NT2/D1 (cell line): Measurements from ENCODE around the gene VPS8.
A peak's percentile ranks its signal among the peaks of the same experiment; 100 is the strongest.
"Not testable (repeated sequence)": the region's sequence is repeated elsewhere in the genome, so short reads cannot be mapped to it uniquely, and the experiment has no call there.

Experiments used
- DNase-seq: peaks from one replicate; pipeline ENCODE4 v3.0.0-alpha.2; 2011; ENCODE audit warnings: low read depth, low spot score
- H3K27me3 ChIP-seq: 2 replicates; pipeline ENCODE4 v1.6.0; 2011; ENCODE audit warnings: mild to moderate bottlenecking; ENCODE audit not compliant: insufficient read length, insufficient read depth
- H3K36me3 ChIP-seq: 2 replicates; pipeline ENCODE4 v1.6.1; 2011; ENCODE audit warnings: mild to moderate bottlenecking, low read length, mixed read lengths; ENCODE audit not compliant: insufficient read depth, insufficient read length
- H3K4me1 ChIP-seq: 2 replicates; pipeline ENCODE4 v1.5.1; 2011; ENCODE audit not compliant: insufficient read depth, insufficient read length
- H3K4me3 ChIP-seq: 2 replicates; pipeline ENCODE4 v1.5.1; 2011; ENCODE audit warnings: low read depth; ENCODE audit not compliant: insufficient read length
- H3K9ac ChIP-seq: 2 replicates; pipeline ENCODE4 v1.6.0; 2011; ENCODE audit warnings: low read depth; ENCODE audit not compliant: insufficient read length
- H3K9me3 ChIP-seq: 2 replicates; pipeline ENCODE4 v1.5.1; 2011; ENCODE audit warnings: mild to moderate bottlenecking, low read length; ENCODE audit not compliant: insufficient read depth
- SUZ12 ChIP-seq: IDR thresholded peaks from 2 replicates; pipeline ENCODE4 v1.6.1; 2011; ENCODE audit not compliant: insufficient read length, insufficient read depth; ENCODE audit errors: extremely low read depth
- YY1 ChIP-seq: IDR thresholded peaks from 2 replicates; pipeline ENCODE4 v1.6.1; 2011; ENCODE audit not compliant: insufficient read length, insufficient read depth
- ZNF274 ChIP-seq: IDR thresholded peaks from 2 replicates; pipeline ENCODE4 v1.6.1; 2011; ENCODE audit warnings: mild to moderate bottlenecking, low read depth, low read length

VPS8 gene

DNA sequence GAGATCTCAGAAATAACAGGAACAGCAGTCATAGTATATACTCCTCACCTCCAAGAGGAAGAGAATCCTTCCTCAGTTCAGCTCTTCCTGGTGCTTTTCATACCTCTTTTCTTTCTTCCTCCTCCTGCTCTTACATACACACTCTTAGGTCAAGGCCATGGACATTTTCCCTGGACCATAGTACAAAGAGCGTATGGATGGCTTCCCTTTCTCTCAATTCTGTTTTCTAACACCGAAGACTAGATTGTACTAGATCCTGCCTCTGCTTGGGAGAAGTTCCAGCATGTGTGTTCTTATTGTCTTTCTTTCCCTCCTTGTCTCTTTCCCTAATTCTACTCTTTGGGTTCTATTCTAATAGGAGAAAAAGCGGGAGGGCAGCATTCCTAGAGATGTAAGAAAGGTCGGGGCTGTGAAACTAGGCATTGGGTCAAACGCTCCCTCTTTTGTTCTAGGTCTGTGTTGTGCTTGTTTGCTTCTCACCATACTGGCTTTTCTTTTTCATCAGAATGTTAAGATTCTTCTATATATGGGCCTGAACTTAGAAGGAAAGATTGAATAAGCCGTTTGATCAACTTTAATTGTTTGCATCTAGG lies 77.4 kb downstream of the VPS8 start:
- Histone ChIP-seq H3K9ac (no peak overlapping the region), H3K9me3 (no peaks in the 10 kb centered on the region), H3K4me1 (no peaks in the 10 kb centered on the region), H3K36me3 (no peaks in the 10 kb centered on the region), H3K27me3 (no peaks in the 10 kb centered on the region), H3K4me3 (no peak overlapping the region)
- TF ChIP-seq YY1, result no peak
- no peak for TF ChIP-seq SUZ12
- no peak for TF ChIP-seq ZNF274
- no peak for DNase-seq

DNA sequence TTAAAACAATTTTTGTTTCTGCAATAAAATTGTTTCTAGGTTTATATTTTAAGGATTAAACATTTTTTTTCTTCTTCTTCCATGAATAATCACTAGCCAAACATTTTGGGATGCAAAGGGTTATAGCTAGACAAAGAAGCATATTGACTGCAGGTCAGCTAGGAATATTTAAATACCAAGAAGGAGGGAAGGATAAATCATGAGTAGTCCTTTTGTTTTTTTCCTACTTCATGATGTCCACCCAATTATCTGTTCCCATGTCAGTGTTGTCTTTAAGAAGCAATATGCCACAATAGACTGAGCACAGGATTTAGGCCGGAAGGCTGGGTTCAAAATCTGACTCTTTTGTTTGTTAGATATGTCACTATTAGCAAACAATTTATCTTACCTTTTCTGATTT lies 82.1 kb downstream of the VPS8 start:
- DNase-seq, result no peak
- Histone ChIP-seq H3K36me3 (no peaks in the 10 kb centered on the region), H3K9ac (no peak overlapping the region), H3K4me3 (no peak overlapping the region), H3K4me1 (no peaks in the 10 kb centered on the region), H3K27me3 (no peaks in the 10 kb centered on the region), H3K9me3 (no peaks in the 10 kb centered on the region)
- TF ChIP-seq SUZ12 (no peak), ZNF274 (no peak), YY1 (no peak)

DNA sequence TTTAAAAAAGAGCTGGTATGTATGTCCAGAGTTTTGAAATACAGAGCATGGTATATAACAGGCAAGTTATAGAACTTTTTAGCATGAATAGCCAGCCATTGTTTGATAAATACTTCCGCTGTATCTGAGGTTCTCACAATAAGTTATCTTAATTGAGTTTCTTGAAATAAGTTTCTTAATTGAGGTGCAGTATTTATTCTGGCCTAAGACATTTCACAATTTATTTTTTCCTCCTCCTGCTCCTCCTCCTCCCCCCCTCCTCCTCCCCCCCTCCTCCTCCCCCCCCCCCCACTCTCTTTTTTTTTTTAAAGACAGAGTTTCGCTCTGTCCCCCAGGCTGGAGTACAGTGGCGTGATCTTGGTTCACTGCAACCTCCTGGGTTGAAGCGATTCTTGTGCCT lies 83.4 kb downstream of the VPS8 start:
- TF ChIP-seq YY1 (no peak), SUZ12 (no peak), ZNF274 (no peak)
- Histone ChIP-seq H3K4me1 (no peaks in the 10 kb centered on the region), H3K36me3 (no peaks in the 10 kb centered on the region), H3K9ac (no peak overlapping the region), H3K9me3 (no peaks in the 10 kb centered on the region), H3K4me3 (no peak overlapping the region), H3K27me3 (no peaks in the 10 kb centered on the region)
- DNase-seq, result no peak

DNA sequence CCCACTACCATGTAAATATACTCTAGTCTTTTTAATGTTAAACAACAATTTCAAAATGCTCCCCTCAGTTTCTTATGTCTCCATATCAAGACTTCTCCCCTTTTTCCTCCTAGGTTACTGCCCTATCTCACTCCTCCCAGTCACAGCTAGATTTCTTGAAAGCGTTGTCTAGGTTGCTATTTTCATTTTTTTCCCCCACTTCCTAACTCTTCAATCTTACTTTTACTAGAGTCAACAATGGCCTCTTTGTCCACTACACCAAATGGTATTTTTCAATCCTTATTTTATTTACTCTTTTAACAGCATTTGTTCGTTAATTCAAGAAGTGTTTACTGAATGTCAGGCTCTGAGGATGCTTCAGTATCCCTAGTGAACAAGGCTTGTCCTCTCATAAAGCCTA lies 84.4 kb downstream of the VPS8 start:
- TF ChIP-seq SUZ12, result no peak
- TF ChIP-seq ZNF274, result no peak
- TF ChIP-seq YY1, result no peak
- H3K36me3 ChIP-seq, result no peaks in the 10 kb centered on the region
- no peaks in the 10 kb centered on the region for H3K27me3 ChIP-seq
- H3K4me3 ChIP-seq, result no peak overlapping the region
- H3K9me3 ChIP-seq, result no peaks in the 10 kb centered on the region
- H3K4me1 ChIP-seq, result no peaks in the 10 kb centered on the region
- no peak for DNase-seq
- no peak overlapping the region for H3K9ac ChIP-seq

DNA sequence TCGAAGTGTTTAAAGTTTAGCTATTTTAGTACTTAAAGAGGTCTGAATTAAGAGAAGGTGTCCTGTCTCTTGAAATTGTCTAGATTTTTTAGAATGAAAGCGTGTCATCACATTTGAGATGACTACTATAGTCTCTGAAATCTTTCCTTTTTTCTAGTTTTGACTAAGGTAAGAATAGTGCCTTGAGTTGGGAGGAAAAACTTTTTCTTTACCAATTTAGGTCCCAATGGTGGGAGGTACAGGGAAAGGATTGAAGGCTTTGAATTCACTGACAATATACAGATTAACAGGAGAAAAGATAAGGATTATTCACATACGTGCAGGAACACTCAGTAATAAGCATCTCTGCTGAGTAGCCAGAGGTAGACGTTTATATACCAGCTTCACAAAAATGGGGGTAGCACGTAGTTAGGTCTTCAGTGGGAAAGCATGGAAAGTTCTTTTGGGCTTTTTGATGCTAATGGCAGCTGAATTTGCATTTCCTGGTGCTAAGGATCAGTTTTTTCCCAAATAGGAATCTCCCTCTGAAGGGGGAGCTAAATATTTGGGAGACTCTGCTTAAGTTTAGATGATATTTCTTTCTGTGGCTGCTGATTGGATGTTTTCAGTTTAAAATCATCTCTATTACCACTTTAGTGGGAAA lies 88.1 kb downstream of the VPS8 start:
- H3K27me3 ChIP-seq, result no peaks in the 10 kb centered on the region
- H3K36me3 ChIP-seq, result peaks cover 2% of the 10 kb centered on the region
- DNase-seq, result peak; percentile 68
- H3K9me3 ChIP-seq, result peaks cover 15% of the 10 kb centered on the region
- no peak for TF ChIP-seq SUZ12
- no peak for TF ChIP-seq YY1
- peak overlapping the region; percentile 1 for H3K9ac ChIP-seq
- no peaks in the 10 kb centered on the region for H3K4me1 ChIP-seq
- H3K4me3 ChIP-seq, result no peak overlapping the region

DNA sequence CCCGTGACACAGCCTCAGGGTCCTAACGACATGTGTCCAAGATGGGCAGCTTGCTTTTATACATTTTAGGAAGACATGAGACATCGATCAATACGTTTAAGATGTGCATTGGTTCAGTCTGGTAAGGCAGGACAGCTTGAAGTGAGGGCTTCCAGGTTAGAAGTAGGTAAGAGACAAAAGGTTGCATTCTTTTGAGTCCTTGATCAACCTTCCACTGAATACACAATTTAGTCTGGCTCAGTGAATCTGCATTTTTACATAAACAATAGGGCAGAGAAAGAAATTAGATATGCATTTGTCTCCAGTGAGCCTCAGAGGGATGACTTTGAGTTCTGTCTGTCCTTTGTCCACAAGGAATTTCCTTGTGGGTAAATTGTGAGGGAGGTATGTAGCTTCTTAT lies 95.1 kb downstream of the VPS8 start:
- Histone ChIP-seq H3K9me3 (peaks cover 24% of the 10 kb centered on the region), H3K4me1 (peaks cover 17% of the 10 kb centered on the region), H3K9ac (peak overlapping the region; percentile 8)
- not testable (repeated sequence) for H3K36me3 ChIP-seq, H3K27me3 ChIP-seq, DNase-seq, H3K4me3 ChIP-seq

DNA sequence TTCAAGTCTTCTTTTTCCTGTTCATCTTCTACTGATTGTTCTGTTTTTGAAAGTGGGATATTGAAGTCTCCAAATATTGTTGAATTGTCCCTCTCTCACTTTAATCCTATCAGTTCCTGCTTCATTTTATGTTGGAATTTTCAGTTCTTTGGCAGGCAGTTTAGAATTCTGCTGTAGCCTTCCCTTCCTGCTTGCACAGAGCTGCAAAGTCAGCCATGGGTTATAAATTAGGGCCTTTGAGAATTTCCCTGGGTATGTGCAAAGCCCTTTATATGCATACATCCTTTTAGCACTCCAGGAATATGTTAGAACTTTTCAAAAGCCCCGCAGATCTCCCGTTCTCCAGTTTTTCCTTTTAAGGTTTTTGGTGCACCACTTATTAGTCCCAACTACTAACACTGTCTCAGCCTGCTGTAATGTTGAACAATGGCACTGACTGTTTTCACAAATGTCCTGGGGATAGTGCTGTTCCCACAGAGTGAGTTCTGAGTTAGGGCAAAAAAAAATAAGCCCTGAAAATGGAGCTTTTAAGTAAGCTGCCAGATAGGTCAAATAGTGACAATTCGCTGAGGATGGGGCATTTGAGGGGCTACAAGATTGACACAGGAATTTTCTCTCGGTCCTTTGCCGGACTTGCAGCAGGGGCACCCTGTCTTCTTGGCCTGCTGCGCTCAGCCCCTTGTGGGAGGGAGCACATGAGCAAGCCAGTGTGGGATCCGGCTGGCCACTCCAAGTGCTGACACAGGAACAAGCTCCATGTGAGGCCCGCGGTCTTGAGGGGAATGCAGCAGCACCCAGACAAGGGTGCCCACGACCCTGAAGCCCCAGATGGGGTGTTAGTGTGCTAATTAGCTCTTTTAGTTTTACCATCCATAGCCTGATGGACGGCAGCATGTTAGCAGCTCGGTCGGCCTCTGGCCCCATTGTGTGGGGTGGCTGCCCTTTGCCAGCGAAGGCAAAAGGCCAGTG lies 96.0 kb downstream of the VPS8 start:
- Histone ChIP-seq H3K27me3 (no peaks in the 10 kb centered on the region), H3K36me3 (peaks cover 2% of the 10 kb centered on the region), H3K9ac (peak overlapping the region; percentile 62), H3K4me1 (peaks cover 17% of the 10 kb centered on the region), H3K4me3 (no peak overlapping the region), H3K9me3 (peaks cover 24% of the 10 kb centered on the region)
- DNase-seq, result no peak
- TF ChIP-seq YY1 (no peak), ZNF274 (no peak), SUZ12 (no peak)
